Suppressor macrophage treated with lipopolysaccharide for 4 hours (primary cell): ENCODE results near the gene PFKL.
"Not testable (repeated sequence)": the region's sequence is repeated elsewhere in the genome, so short reads cannot be mapped to it uniquely, and the experiment has no call there.

Source experiments
- DNase-seq: peaks from one replicate; pipeline ENCODE4 v3.0.0-alpha.2; 2020

PFKL gene

GRCh38 chr21:44279354-44280260, 20.2 kb upstream of the PFKL start:
- no peak for DNase-seq

GRCh38 chr21:44281801-44282200, 18.1 kb upstream of the PFKL start:
- no peak for DNase-seq

GRCh38 chr21:44282370-44282769, 17.5 kb upstream of the PFKL start:
- DNase-seq = no peak

GRCh38 chr21:44283211-44283785, 16.6 kb upstream of the PFKL start:
- not testable (repeated sequence) for DNase-seq

- no peak for DNase-seq
Observed at GRCh38 chr21:44283948-44284347, 15.9 kb upstream of the PFKL start.

GRCh38 chr21:44285138-44285992, 14.5 kb upstream of the PFKL start, which contains the start of gene AIRE:
Gene AIRE (plus strand): TSS chr21:44285876. CDS start chr21:44286007, 131 bp downstream.
- DNase-seq = peak; percentile 41

GRCh38 chr21:44286086-44286715, 13.7 kb upstream of the PFKL start:
- no peak for DNase-seq

GRCh38 chr21:44286716-44287632, 12.9 kb upstream of the PFKL start:
- peak; percentile 36 for DNase-seq

GRCh38 chr21:44288251-44289110, 11.4 kb upstream of the PFKL start:
- DNase-seq = no peak

GRCh38 chr21:44289381-44290010, 10.4 kb upstream of the PFKL start:
- no peak for DNase-seq

GRCh38 chr21:44290327-44291077, 9.4 kb upstream of the PFKL start:
- DNase-seq = no peak

- no peak for DNase-seq
Observed at GRCh38 chr21:44291078-44291935, 8.5 kb upstream of the PFKL start.

GRCh38 chr21:44291936-44292811, 7.7 kb upstream of the PFKL start:
- no peak for DNase-seq

GRCh38 chr21:44292812-44293195, 7.0 kb upstream of the PFKL start:
- no peak for DNase-seq

- no peak for DNase-seq
Observed at GRCh38 chr21:44293551-44294231, 6.2 kb upstream of the PFKL start.

GRCh38 chr21:44294391-44295162, 5.3 kb upstream of the PFKL start:
- peak; percentile 42 for DNase-seq
